ENCODE results near the gene EZR.

The EZR gene

DNA sequence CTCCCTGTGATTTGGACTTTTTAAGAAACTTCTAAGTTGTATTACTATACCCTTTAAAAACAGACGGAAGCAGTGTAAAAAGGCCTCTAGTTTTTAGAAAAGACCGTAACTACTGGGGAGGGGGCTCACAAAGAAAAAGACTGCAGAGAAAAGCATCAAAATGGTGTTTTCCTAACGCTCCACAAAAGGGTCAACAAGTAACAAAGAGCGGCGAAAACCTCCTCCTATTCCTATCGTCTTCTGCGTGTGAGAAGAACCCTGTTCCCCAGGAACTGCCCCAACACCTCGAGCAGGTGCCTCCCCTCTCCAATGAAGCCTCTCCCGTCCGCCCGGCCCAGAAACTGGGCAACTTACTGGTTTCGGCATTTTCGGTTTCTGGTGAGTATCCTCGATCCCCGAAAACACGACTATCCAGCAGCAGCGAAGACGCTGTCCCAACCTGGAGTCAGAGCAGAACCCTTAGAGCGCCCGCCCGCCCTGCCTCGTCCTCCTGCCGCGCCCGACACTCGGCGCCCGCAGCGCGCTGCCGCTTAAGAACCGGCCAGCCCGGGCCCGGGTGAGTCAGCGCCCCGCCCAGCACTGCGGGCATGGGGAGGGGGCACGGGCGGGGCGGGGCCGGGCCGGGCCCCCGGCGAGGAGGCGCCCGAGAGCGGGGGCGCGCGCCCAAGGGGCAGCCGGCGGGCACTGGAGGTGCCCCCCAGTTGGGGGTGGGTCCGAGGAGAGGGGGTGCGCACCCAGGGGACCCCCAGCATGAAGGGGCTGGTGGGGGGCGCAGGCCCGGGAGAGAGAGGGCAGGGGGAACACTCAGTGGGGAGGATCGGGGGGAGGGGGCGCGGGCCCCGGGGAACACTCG lies 1.2 kb downstream of the EZR start:
- DNase-seq (ENCODE audit: low read depth in 2 of 2): peak; percentile 69 to 70

DNA sequence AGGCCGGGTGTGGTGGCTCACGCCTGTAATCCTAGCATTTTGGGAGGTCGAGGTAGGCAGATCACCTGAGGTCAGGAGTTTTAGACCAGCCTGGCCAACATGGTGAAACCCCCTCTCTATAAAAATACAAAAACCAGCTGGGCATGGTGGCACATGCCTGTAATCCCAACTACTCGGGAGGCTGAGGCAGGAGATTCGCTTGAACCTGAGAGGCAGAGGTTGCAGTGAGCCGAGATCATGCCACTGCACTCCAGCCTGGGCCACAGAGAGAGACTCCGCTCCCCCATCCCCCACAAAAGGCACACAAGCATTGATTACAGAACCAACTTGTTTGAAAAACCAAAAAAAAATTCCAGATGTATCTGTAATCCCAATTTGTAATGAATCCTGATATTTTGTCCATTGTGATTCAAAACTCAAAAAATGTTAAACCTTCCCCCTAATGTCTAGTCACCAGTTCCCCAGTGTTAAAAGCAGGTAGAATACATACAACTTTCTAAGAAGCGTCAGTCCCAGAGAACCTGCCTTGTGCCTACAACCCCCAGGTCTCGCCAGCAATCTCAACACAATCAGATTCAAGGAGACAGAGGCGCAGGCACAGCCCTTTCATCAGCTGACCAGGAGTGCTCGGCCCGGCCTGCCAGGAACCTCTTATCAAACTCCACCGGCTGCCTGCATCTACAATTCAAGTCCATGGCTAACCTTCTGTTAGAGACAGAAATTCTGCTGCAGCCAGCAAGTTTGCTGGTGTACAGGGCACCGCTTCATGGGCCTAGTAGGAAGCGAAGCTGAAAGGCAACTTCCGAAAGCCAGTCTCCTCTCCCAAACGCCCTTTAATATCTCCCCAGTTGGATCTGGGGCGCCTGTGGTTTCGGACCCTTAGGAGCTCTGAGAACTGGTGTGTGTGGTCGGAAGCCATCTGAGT lies 2.1 kb downstream of the EZR start:
- no peak for DNase-seq (ENCODE audit: low read depth in 2 of 2)

DNA sequence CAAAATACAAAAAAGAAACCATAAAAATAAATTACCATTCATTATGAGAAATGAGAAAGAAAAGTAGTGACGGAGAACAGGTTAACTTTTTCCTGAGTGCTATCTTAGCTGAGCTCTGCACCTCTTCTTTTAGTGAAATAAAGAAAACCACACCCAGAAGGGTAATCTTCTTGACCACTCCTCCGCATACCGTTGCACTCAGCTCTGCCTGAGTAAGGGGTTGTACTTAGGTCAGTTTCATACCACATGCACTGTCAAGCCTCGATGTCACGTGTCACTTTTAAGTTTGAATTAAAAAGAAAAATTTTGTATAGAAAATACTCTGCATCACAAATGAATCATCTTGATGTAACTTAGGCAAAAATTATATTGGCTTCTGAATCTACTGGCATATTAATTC lies 2.8 kb downstream of the EZR start:
- DNase-seq (ENCODE audit: low read depth in 2 of 2): no peak

DNA sequence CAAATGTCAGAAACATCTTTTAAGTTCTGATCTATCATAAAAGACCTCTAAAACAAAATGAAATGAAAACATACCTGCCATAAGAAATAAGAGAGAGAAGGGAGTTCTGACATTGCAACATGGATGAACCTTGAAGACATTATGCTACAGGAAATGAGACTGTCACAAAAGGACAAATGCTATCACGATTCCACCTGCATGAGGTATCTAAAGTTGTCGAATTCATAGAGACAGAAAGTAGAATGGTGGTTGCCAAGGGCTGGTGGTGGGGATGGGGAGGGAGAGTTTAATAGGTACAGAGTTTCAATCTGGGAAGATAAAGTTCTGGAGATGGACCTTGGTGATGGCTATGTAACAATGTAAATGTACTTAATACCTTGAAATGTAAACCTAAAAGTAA lies 3.3 kb downstream of the EZR start:
- DNase-seq (ENCODE audit: low read depth in 2 of 2): no peak

DNA sequence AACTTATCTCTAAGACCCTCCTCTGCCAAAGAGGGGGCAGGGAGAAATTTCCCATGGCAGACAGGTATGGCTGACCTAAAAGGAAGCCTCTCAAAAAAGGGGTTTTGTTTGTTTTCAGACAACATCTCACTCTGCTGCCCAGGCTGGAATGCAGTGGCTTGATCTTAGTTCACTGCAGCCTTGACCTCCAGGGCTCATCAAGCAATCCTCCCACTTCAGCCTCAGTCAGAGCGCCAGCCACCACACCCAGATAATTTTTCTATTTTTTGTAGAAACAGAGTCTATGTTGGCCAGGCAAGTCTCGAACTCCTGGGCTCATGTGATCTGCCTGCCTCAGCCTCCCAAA lies 3.8 kb downstream of the EZR start:
- no peak for DNase-seq (ENCODE audit: low read depth in 2 of 2)

DNA sequence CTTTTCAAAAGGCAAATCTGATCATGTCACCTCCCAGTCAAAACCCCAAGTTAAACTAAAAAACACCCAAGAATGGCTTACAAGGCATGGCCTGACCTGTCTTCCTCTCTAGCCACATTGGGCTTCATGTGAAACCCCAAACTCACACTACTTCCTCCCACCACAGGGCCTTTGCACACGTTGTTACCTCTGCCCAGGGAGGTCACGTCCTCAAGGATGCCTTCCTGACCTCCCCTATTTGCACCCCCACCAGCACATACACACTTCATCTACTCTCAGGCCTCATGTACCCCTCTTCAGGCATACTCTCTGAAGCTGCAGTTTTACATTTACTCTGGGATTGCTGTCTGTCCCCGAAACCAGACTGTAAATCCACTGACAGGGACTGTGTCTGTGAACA lies 6.1 kb downstream of the EZR start:
- no peak for DNase-seq (ENCODE audit: low read depth in 2 of 2)

DNA sequence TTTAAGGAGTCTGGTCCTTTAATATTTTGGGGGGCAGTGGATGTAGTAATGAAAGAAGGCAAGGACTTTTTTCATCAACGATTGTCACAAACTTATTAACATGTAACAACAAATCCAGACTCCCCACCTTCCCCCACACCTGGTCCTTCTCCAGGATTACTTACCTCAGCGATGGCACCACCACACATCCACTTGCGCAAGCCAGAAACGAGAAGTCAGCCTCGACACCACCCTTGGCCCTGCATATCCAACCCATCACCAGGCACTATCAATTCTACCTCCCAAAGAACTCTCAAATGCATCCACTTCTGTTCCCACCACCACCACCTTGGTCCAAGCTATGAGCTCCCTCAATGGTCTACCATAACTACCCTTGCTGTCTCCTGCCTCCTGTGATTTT lies 6.6 kb downstream of the EZR start:
- DNase-seq (ENCODE audit: low read depth in 2 of 2): no peak

DNA sequence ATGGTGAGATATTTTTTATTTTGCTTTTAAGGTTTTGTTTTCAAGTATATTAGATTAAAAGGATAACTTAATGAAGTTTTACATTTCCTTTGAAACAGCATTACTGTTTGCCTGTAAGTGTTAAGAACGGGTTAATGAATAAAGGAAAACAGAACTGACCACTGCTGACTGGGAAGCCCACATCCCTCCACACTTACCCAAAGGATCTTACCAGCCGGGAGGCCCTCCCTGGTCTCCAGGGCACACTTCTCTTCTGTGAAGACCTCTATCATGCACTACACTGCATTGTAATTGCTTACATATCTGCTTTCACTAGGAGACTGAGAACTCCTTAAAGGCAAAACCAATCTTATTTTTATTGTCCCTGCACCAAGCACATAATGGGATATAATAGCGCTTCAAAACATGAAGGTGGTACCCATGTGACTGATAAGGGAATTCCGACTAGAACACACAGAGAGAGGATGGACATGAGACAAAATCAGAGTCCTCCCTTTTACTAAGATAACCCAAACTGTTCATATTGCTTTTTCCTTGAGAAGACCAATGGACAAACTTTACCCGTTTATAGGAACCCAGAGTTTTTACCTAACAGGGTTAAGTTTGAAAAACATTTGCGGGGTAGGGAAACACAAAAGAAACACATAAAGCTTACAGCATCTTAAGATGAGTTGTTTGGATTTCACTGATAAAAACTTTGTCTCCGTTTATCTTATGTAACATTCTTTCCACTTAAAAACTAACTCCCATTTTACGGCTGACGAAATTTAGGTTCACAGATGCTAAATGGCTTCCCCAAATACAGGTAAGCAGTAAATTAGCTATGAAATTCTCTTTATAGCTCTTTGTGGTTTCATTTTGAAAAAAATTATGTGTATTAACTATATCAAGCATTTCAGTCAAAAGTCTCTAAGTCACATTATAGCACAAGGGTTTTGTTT lies 8.7 kb downstream of the EZR start:
- no peak for DNase-seq (ENCODE audit: low read depth in 2 of 2)

DNA sequence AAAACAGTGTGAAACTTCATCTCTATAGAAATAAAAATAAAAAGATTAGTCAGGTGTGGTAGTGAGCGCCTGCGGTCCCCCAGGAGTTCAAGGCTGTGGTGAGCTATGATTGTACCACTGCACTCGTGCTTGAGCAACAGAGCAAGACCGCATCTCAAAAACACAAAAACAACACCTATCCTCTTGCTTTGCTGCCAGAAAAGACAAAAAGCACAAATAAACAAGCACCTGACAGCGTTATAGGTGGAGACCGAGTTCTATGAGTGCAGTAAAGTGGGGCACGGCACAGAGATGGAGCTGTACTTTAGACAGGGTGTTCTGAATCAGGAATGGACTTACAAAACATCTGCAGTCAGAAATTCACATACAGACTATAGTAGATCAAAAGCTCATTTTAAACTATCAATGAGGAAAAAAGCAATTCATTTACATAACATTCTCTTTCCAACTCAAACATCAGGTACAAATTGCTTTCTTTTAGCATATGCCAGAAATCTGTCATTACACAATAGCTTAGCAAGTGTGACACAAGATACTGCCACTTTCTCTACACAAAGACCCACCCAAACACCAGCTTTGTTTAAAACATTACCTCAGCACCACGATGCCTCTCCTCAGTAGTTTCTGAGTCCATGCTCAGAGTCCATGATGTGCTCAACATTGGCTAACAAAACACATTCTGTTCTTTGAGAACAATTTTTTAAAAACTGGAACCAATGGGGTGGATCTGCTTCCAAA lies 10.1 kb downstream of the EZR start:
- no peak for DNase-seq (ENCODE audit: low read depth in 2 of 2)

DNA sequence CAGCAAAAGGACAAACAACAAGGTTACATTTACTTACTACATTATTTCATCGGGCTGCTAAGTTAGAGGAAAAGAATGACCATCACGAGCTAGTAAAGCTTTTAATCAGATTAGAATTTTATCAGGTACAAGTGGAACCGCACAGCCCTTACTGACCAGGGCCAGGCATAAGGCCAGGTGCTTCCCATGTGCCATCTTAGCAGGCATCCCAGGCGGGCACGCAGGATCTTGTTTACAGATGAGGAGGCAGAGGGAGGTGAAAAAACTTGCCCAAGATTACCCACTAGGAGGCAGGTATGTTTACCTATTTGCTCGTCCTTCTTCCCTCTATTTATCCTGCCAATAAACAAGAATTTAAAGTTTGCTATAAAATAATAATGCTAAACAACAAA lies 10.7 kb downstream of the EZR start:
- DNase-seq (ENCODE audit: low read depth in 2 of 2): no peak

DNA sequence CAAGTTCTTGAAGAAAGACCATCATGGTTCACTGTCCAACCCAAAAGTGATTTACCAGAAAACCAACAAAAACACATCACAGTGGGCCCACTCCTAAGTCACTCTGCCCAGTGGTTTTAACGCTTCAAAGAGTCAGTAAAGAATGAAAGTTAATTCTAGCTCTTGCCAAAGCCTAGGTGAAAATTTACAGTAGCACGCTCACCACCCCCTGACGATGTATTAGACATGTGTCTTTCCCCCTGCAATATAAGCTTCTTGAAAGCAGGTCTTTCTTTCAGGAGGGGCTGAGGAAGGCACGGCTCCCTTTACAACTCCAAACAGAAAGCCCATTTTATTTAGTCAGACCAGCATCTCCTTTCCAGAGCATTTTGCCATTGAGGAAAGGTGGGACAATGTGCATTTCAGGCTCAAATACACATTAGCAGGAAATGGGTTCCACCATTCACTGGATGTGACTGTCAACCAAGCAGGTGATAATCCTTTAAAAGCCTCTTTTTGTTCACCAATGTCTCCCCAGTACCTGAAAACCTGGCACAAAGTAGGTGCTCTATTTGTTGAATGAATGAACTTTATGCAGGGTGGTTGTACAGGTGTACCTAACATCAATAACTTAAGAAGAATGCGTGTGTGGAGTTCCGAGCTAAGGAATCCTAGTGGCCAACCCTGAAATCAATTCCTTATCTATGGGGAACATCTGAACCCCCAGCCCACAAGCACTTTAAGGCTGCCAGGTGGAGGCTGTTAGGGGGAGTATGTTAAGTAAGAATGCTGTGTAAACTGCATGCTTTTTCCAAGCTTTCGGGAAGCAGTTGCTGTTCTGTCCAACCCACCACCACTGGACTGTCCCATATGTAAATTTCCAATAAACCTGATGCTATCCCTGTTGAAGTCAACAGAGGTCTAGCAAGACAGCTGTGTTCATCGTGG lies 11.4 kb downstream of the EZR start:
- DNase-seq (ENCODE audit: low read depth in 2 of 2): no peak

DNA sequence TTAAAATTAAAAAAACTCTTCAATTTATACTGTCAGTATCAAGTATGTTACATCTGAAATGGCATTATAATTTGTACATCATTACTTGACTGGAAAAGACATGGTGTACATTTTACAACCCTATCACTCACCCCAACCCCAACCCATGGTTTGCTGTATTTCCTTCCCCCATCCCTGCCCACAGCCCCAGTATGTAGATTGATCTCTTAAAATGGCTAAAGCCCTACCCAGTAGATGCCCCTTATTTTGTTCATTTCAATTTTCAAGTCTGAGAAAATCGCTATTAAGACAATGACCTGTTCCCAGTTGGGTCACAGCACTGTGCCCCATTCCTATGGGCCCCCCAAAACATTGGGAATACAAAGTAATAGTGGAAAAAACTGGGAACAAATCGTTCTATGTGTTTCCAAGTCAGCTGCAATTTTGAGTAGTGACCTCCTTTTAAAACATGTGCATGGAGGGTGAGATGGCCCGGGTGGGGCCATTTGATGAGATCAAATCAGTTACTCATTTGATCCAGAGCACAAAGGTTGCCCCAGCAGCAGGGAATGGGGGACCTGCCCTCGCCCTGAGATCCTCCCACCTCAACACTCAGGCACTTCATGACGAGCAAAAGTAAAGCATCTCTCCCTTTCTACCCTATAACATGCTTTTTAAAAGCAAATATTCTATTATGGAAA lies 13.3 kb downstream of the EZR start:
- DNase-seq (ENCODE audit: low read depth in 2 of 2): no peak

DNA sequence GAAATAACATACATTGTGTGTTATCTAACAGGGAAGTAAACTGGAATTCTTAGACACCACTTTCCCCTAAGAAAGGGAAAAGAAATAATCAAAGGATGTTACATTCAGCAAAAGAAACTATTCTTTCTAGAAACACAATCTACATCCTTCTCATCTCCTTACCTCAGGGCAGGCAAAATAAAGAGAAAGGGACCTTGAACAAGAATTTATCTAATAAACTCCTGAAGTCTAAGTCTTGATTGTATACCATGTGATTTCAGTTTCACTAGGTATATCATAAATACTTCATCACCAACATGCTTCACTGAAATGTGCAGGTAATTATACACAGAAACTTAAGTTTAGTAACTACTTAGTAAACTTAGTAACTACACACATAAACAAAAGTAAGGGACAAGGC lies 15.0 kb downstream of the EZR start:
- DNase-seq (ENCODE audit: low read depth in 2 of 2): no peak

DNA sequence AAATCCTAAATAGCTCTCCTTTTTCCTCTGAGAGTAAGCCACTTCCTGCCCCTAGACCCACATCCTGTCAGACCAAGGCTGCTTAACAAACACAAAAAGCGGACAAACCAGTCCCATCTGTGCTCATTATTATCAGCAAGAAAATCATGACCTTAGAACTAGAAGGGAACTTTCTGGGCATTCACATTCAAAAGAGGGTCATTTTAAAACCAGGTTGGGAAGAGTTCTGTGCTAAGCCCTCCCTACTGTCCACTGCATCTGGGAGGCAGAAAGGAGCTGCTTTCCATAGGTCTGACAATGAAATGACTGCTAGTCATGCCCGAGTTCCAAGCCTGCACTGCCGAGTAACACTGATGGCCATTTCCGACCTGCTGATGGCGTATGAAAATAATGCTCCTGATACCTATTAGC lies 15.4 kb downstream of the EZR start:
- no peak for DNase-seq (ENCODE audit: low read depth in 2 of 2)

DNA sequence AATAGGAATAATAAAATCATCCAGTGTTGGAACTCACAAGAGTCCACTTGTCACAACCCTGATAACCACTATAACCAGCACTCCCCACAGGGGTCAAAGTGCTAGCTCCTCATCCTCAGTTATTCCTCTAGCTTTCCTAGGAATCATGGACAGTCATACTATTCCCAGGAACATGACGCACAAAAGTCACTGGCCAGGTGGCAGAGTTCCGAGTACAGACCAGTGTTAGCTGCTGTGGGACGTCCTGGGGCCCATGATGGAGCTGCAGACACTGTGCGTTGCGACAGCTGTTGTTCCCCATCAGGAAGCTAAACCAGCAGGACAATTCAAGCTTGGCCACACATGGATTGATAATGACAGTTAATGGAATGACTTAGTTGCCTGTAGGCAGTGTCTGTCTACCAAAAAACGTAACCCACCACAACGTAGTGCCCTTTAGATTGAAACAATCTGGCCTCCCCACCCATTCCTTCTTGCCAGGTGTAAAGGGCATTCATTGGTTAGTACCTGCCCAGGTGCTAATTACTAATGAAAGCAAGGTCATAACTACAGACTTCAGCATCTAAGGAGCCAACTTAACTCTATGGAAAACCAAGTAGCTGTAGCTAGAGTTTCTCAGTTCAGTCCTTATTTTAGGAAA lies 17.4 kb downstream of the EZR start:
- DNase-seq (ENCODE audit: low read depth in 2 of 2): no peak

DNA sequence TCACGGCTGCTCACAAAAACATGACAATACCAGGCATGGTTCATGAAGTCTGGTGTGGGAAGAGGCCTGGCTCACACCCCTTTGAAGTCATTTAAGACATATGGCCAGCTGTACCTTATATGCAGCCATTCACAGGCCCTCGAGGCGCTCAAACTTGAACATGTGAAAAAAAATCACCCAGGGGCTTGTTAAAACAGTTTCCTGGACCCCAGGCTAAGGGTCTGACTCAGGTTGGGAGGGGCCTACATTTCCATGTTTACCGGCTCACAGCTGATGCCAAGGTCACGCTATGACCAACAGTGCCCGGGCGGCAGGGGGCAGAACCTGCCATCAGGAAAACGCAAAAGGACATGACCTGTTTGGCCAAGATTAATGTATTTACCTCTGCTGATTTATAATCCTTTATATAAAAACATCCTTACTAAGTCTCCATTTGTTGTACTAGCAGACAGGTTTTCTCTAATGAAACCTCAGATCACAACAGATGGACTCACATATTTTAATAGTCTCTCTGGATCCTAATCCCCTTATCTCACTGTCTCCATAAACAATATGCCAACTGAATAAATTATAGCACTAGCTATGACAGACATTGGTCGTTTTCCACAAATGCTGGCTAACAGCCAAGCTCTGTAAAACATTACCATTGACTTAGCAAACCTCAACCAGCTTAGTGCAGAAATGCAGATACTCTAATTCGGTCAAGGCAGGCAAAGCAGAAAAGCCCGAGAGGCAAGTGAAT lies 19.9 kb downstream of the EZR start:
- DNase-seq (ENCODE audit: low read depth in 2 of 2): no peak

DNA sequence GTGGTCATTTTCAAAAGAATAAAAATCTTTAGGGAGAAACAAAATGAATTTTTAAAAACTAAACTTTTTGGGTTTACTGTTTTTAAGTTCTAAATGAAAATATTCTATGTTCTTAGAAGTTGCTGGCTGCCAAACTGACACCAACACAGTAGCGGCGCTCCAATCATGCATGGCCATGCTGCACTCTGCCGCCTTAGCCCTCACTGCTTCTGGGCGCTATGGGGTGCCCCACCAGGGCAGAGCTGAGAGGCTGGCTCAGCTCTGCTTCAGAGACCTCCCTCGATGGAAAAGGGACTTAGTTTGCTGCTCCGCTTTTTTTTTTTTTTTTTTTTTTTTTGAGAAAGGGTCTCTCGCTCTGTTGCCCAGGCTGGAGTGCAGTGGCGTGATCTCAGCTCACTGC lies 20.9 kb downstream of the EZR start:
- DNase-seq (ENCODE audit: low read depth in 2 of 2): no peak
